NCI-H526 treated with DMSO at 0.1 percent for 48 hours (cell line): Measurements from ENCODE around the gene HTR3E.
"Not testable (repeated sequence)": the region's sequence is repeated elsewhere in the genome, so short reads cannot be mapped to it uniquely, and the experiment has no call there.

Experiments
- DNase-seq: peaks from one replicate; lab custom pipeline; 2025; lab: John Stamatoyannopoulos, UW

The HTR3E gene

DNA sequence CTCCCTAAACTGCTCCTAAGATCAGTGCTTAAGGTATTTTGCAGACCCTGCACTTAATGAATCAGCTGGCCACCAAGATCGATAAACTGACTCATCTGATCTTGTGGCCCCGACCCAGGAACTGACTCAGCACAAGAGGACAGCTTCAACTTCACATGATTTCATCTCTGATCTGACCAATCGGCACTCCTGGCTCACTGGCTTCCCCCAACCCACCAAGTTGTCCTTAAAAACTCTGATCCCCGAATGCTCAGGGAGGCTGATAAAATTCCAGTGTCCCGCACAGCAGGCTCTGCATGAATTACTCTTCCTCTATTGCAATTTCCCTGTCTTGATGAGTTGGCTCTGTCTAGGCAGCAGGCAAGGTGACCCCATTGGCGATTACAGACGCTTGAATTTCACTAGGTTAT lies 13.5 kb downstream of the HTR3E start:
- no peak for DNase-seq

DNA sequence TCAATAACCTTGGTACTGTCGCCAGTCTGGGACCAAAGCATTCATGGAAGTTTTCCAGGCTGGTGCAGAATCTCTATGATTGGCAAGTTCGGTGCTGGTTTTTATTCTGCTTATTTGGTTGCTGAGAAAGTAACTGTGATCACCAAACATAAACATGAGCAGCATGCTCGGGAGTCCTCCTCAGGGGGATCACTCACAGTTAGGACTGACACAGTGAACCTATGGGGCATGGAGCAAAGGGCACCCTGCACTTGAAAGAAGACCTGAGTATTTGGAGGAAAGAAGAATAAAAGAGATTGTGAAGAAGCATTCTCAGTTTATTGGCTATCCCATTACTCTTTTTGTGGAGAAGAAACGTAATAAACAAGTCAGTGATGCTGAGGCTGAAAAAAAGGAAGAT lies 19.2 kb downstream of the HTR3E start:
- DNase-seq: no peak

DNA sequence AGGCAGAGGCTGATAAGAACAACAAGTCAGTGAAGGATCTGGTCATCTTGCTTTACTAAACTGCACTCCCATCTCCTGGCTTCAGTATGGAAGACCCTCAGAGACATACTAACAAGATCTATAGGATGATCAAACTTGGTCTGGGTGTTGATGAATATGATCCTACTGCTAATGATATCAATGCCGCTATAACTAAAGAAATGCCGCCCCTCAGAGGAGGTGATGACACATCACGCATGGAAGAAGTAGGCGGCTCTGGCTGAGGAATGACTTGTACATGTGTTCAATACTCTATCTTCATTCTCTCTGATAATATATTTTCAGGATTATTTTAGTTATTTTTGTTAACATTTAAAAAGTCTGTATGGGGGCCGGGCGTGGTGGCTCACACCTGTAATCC lies 20.8 kb downstream of the HTR3E start:
- DNase-seq: peak; percentile 18

DNA sequence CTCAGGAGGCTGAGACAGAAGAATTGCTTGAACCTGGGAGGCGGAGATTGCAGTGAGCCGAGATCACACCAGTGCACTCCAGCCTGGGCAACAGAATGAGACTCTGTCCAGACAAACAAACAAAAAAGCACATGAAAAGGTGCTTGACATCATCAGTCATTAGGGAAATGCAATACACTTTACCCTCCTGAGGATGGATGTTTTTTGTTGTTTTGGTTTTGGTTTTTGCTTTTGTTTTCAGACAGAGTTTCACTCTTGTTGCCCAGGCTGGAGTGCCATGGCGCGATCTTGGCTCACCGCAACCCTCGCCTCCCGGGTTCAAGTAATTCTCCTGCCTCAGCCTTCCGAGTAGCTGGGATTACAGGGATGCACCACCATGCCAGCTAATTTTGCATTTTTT lies 24.2 kb downstream of the HTR3E start:
- DNase-seq: not testable (repeated sequence)

DNA sequence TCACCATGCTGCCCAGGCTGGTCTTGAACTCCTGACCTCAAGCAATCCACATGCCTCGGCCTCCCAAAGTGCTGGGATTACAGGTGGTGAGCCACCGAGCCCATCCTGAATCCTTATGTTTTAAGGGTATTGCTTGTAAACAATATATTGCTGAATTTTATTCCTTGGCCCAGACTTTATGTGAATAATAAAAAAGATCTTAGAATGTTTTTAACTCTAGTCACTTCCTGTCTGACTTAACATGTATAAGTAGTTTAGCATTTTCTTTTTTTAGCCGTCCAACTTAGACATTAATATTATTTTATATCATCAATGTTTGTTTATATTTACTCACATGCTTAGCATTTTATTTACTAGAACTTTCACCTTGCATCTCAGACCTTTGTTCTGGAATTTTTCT lies 29.1 kb downstream of the HTR3E start:
- DNase-seq: no peak

DNA sequence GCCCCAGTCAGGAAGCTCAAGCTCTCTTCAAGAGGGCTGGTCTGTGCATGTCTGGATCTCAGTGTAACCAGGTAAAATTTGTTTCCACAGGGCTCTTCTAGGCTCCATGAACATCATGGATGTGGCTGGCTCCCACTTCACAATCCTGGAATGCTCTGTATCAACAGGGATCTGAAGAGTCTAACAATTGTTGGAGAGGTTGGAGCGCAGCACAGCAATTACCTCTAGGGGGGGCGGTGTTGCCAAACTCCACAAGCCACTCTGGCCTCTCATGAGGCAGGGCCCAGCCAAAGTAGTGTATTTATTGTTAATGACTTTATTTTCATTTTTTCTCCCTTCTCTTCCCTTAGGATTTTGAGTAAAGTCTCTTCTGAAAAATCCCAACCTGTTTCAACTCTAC lies 32.1 kb downstream of the HTR3E start:
- no peak for DNase-seq

DNA sequence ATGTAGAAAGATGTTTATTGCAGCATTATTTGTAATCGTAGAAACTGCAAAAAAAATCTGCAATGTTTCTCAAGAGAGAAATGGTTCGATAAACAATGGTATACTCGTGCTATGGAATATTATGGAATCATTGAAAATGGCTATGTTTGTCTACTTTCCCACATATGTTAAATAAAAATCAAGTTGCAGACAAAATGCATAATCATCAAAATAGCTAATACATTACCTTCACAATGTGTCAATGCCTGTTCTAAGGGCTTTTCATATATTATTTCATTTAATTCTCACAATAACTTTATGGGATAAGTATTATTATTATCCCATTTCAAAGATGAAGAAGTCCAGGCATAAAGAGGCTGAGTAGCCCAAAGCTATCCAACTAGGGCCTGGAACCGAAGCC lies 36.1 kb downstream of the HTR3E start:
- DNase-seq: no peak

DNA sequence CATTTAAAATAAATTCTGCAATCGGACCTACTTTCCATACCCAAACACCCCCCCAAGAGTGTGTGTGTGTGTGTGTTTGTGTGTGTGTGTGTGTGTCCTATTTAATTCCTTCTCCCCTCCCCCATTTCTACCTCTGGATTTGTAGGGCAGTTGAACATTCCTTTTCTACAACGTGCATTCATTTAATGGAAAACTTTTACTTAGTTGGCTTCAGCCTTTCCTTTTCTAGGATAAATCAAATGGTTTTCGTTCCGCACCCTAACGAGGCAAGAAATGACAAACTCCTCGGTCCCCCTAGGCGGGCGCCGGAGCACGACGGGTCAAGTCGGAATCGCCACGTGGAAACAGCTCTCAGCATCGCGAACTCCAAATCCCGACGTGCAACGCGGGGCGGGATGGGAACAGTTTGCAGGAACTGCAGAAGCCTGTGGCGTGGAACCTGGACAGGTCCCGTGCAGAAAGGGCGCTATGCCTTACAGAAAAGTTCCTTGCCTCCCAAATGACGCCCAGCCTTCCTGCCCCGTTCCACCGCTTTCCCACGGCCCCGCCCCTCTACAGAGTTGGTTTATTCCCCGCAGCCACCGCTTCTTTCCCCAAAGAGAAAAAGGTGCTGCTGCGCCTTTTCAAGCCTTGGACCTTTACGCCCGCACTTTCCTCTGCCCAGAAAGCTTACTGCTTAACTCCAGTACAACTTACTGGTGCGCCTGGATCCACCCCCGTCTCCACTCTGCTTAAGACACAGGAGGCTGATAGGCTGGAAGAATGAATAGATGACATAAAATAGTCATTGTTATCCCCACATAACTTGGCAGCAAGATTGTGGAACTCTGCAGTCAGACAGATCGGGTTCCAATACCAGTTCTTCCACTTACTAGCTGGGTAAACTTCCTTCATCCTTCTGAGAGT lies 37.2 kb downstream of the HTR3E start:
- peak; percentile 78 for DNase-seq

DNA sequence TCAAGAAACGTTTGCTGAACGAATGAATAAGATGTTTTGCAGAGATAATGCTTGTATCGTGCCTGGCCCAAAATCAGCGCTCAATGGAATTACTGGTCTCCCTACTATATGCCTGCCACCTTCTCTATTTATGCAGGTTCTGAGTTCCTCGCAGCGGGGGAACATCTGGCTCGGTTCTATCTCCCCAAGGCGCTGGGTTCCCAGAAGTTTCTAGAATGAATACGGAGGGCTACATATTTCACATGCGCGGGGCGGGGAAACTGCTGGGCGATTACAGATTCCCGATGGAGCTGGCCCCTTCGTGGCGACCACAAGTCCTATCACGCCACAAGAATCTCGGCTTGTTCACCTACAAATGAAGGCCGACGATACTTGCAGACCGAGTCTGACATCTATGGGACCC lies 37.9 kb downstream of the HTR3E start:
- no peak for DNase-seq

DNA sequence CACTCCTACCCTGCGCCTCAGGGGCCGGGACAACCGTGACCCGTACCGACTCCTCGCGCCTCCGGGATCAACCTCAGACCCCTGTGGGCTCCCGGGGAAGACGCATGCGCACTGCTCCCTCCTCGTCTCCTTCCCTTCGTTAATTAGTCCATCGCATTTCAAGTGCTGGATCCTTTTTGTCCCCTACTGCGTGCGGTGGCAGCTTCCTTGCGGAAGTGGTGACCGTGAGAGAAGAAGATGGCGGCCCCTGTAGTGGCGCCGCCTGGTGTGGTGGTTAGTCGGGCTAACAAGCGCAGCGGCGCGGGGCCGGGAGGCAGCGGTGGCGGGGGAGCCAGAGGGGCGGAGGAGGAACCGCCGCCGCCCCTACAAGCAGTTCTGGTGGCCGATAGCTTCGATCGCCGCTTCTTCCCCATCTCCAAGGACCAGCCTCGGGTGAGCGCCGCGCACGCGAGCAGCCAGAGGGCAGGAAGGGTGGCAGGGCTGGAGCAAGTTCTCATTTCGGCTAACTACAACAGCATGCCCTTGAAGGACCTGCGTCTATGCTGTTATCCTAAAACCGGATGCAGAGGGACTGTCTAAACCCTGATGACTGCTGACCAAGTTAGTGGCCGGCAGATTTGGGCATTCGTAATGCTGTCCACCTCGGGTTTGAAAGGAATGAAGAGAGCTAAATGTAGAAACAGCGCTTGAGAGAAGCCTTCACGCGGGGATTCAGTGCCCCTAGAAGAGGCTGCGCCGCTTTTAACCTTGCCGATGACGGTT lies 38.5 kb downstream of the HTR3E start, which contains the start of gene EIF2B5:
EIF2B5 (plus strand) TSS at position 210 of the 762 bp plus-strand sequence; CDS start at position 238, 28 bp downstream.
- DNase-seq: peak; percentile 83

DNA sequence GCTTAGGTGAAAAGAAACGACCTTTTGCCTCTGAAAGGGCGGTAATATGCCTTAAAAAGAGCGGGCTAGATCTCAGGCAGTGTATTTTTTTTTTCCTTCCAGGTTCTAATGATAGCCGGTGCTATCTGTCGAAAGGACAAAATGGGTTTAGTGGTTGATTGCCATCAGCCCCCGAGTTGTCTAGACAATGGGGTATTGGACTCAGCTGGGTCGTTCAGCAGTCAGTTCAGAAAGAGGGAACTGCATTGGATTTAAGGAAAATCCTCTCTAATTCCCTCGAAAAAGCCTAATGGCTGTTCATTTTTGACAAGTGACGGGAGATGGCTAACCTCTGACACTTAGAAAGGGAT lies 39.0 kb downstream of the HTR3E start:
- DNase-seq: no peak

DNA sequence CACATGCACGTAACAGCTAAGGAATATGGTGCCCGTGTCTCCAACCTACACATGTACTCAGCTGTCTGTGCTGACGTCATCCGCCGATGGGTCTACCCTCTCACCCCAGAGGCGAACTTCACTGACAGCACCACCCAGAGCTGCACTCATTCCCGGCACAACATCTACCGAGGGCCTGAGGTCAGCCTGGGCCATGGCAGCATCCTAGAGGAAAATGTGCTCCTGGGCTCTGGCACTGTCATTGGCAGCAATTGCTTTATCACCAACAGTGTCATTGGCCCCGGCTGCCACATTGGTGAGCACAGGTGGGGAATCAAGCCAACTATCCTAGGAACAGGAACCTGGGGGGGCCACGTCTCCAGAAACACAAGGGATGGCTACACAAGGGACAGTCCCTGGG lies 43.6 kb downstream of the HTR3E start:
- no peak for DNase-seq

DNA sequence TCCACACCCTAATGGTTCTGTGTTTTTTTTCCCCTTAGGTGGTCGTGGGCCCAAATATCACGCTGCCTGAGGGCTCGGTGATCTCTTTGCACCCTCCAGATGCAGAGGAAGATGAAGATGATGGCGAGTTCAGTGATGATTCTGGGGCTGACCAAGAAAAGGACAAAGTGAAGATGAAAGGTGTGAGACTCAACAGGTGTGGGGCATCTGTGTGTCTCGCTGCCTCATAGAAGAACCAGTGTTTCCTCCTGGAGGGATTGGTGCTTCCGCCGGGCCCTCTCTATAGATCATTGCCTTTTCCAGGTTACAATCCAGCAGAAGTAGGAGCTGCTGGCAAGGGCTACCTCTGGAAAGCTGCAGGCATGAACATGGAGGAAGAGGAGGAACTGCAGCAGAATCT lies 45.3 kb downstream of the HTR3E start:
- DNase-seq: no peak

DNA sequence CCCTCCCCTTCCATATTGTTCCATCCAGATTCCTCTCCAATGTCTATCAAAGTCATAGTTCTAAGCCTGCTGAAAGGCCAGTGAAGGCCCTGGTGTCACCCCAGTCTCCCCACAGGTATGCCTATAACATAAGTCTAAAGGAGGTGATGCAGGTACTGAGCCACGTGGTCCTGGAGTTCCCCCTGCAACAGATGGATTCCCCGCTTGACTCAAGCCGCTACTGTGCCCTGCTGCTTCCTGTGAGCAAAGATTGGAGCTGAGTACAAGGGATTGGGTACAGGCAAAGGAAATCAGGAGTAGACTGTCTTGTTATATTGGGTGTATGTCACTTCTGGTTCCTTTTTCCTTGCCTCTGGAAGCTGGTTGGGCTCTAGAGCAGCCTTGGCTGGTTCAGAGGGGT lies 46.5 kb downstream of the HTR3E start:
- no peak for DNase-seq

DNA sequence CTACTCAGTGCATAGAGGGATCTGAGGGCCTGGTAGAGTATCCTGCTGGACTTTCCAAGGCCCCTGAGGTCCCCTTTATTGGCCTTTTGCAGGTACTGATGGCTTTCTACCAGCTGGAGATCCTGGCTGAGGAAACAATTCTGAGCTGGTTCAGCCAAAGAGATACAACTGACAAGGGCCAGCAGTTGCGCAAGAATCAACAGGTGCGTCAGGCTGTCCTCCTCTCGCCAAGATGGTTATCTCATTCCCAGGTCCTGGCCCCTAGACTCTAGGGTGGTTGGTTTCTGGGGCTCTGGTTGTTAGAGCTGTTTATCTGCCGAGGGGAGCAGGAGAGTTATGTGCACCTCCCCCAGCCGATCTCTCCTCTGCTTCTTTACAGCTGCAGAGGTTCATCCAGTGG lies 47.6 kb downstream of the HTR3E start:
- DNase-seq: no peak

DNA sequence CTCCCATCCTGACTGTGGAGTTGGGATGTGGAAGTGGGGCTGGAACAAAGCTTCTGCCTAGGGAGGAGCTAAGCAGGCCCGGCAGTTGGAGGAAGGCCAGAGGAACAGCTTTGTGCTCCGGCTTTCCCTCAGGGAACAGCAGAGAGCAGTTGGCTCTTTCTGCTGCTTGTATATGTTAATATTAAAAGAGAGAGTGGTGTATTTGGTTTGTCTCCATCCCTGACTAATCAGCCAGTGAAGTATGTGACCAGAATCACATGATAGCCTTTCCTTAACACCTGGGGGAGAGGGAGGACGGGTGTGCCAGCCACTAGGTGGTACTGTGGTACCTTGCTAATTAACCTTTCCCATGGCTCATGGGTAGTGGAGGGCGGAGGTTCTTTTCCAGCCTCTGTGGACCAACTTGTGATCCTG lies 48.3 kb downstream of the HTR3E start:
- DNase-seq: peak; percentile 58

DNA sequence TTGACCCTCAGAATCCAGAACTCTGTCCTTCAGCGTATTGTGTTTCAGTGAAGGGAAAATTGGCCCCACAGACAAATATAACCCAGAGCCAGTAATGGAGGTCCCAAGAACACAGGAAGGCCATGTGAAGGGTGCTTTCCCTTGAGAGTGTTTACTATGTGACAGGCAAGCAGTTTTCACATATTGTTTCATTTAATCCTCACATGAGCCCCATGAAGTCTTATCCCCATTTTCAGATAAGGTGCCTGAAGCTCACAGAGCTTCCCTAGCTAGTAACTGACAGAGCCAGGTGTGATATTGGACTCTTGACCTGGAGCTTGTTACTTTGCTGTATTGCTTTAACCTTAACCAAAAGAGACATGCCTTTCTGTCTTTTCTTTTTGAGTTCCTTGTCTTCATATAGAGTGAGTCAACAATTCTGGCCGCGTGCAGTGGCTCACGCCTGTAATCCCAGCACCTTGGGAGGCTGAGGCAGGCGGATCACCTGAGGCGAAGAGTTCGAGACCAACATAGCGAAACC lies 48.9 kb downstream of the HTR3E start:
- DNase-seq: no peak

DNA sequence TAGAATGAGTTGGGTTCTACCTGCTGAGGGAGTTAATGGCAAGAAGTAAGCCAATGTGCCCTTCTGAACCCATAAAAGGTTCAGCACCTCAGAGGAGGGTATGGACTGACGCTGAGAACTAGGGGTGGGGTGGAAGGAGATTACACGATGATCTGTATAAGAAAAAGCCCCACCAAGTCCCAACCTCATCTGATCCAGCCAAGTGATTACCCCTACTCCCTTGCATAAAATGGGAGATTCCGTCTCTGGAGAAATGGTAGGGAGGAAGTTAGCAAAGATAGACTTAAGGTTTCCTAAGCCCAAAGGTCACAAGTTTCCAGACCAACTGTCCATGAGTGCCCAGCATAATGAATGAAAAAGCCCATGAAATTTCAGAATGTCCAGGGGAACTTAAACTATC lies 51.2 kb downstream of the HTR3E start:
- no peak for DNase-seq

DNA sequence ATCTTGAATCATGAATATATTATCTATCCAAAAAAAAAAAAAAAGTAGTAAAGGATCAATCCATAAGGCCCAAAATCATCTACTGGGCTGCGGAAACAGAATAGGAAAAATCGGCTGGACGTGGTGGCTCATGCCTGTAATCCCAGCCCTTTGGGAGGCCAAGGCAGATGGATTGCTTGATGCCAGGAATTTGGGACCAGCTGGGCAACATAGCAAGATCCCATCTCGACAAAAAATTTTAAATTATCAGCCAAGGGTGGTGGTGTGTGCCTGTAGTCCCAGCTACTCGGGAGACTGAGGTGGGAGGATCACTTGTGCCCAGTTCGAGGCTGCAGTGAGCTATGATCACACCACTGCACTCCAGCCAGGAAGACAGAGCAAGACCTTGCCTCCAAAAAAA lies 52.3 kb downstream of the HTR3E start:
- DNase-seq: no peak

DNA sequence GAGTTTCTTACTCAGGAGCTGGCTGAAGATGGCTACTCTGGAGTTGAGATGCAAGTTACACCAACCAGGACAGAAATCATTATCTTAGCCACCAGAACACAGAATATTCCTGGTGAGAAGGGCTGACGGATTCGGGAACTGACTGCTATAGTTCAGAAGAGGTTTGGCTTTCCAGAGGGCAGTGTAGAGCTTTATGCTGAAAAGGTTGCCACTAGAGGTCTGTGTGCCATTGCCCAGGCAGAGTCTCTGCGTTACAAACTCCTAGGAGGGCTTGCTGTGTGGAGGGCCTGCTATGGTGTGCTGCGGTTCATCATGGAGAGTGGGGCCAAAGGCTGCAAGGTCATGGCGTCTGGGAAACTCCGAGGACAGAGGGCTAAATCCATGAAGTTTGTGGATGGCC lies 52.9 kb downstream of the HTR3E start:
- not testable (repeated sequence) for DNase-seq

DNA sequence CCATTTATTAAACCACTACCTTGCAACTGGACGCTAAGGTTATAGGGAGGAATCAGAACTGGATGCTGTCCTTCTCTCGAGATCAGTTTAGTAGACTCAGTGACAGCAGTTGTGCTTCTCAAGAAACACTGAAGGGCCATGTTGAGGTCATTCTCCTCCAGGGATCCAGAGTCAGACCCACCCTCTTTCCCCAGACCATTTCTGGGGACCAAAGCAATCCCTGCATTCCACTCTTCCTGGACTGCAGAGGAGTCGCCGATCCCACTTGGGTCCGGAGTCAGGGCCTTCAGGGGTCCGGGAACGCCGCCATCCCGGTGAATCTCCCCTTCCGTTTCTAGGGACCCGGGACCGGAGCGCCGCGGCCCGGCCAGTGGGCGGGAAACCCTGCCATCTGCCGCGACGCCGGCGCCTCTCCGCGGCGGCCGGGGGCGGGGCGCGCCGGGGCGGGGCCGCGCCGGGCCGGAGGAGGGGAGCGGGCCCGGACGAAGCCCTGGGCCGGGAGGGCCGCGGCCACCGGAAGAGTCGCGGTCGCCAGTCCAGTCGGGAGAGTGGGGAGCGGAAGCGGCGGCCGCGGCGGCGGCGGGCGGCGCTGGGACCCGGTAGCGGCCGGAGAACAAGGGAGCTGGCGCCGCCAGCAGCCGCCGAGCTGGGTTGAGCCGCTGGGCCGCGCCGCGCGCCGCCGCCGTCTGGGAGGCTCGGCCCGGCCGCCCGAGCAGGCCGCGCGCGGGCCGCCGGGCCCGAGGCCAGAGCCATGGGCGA lies 58.2 kb downstream of the HTR3E start, which contains the start of gene DVL3:
DVL3 (plus strand) TSS at position 493 of the 759 bp plus-strand sequence; CDS start at position 752, 259 bp downstream.
- DNase-seq: peak; percentile 32
